Stimulated activated CD4-positive, alpha-beta T cell treated with anti-CD3 and anti-CD28 coated beads, Interleukin-1b, Interleukin-23, amount 100 ng/mL, for 4 hours (primary cell): ENCODE data around the gene CD37.
A peak's percentile ranks its signal among the peaks of the same experiment; 100 is the strongest.
"Not testable (repeated sequence)": the region's sequence is repeated elsewhere in the genome, so short reads cannot be mapped to it uniquely, and the experiment has no call there.

ENCODE experiments used
- DNase-seq, 2 donors: peaks; one replicate each; pipeline ENCODE4 v3.0.0-alpha.2; 2020; ENCODE audit warnings: low read depth in 2 of 2

Gene CD37

DNA sequence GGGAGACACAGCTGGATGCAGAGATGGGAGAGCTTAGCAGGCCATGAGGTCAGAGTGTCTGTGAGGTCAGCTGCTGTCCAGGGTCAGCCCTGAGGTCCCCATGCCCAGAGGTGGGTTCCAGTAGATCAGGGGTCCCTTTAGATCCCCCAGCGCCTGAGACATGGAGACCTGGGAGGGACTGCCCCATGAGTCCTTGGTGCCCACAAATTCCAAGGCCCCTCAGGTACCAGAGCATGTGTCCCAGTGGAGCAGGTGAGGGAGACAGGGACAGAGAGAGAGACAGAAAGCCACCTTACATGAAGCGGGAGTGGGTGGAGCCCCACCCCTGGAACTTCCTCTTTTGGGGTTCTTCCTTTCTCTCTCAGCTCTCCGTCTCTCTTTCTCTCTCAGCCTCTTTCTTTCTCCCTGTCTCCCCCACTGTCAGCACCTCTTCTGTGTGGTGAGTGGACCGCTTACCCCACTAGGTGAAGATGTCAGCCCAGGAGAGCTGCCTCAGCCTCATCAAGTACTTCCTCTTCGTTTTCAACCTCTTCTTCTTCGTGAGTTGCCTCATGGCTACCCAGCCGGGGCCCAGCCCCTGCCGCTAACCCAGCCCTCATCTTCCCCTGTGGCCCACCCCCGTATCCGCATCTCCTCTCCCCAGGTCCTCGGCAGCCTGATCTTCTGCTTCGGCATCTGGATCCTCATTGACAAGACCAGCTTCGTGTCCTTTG, at the start of gene CD37:
Gene CD37 (plus strand): TSS at position 336 of the 713 bp plus-strand sequence. CDS start 135 bp downstream, at position 471.
- DNase-seq: peak in 1 of 2 donors; percentile 30

DNA sequence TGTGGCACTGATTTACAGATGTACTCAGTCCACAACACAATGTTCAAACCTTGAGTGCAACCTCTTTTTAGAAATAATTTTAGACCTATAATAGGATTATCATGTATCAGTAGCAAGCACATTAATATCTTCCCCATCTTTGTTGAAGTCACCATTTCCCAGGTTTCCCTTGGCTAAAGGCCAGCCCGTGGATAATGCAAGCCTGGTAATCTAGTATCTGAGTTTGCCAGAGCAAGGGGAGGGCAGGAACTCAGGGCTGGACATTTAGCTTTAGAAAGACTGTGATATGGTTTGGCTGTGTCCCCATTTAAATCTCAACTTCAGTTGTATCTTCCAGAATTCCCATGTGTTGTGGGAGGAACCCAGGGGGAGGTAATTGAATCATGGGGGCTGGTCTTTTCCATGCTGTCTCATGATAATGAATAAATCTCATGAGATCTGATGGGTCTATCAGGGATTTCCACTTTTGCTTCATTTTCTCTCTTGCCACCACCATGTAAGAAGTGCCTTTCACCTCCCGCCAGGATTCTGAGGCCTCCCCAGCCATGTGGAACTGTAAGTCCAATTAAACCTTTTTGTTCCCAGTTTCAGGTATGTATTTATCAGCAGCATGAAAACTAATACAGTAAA, 48.0 kb upstream of the CD37 start:
- DNase-seq: no peak

- DNase-seq: not testable (repeated sequence)
These were observed 47.0 kb upstream of the CD37 start for GRCh38 chr19:49288205-49288604.

GRCh38 chr19:49289286-49289685, 45.9 kb upstream of the CD37 start:
- not testable (repeated sequence) for DNase-seq

DNA sequence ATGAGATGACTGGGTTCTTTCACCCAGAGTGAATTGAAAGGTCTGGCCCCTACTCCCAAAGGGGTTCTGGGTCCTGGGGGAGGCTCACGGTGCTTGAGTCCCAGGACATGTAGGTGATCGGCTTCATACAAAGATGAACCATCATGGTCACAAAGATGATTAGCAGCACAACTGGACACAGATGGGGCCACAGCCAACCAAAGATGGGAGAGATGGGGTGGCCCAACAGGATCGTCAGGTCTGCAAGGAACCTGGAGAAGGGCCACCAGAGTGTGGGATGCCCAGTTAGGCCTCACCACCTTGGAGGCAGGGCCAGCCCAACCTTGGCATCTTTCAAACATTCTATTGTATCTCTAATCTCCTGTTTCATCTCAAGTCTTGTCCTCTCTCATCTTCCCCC, 44.7 kb upstream of the CD37 start:
- no peak for DNase-seq

DNA sequence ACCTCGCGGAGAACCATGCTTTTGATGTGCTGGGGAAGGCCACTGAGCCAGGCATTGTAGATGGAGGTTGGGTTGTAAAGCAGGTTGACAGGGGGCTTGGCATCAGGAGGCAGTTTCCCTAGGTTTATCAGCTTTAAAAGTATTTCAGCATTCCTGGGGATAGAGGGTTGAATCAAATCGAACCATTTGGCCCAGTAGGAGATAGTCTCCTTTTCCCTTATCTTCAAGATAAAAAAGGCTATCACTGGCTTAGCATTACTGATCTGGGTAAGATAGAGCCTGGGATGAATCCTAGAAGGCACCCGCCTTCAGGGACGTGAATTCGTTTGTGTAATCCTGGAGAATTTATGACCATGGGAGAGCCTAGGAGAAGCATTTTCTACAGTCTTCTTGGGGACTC, 40.8 kb upstream of the CD37 start:
- no peak for DNase-seq

DNA sequence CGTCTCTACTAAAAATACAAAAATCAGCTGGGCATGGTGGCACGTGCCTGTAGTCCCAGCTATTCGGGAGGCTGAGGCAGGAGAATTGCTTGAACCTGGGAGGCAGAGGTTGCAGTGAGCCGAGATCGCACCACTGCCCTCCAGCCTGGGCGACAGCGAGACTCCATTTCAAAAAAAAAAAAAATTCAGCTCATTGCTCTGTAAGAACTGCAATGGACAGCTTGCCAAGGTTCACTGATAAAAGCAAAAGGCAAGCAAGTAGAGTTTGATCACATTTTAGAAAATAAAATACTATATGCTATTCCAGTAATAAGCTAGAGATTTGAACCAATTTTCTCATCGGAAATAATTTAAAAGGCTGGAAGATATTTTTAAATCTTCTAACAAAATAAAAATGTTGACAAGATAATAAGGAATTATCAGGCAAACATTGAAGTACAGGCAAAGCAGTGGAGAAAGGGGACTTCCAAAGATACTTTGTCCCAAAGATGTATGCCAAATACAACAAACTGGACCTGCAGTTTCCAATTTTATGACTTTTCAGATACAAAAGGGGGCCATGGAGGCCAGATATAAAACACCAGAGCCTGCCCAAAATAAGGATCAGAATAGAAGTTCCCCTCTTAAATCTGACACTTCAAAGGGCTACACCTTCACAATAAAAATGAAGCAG, 39.9 kb upstream of the CD37 start:
- no peak for DNase-seq

DNA sequence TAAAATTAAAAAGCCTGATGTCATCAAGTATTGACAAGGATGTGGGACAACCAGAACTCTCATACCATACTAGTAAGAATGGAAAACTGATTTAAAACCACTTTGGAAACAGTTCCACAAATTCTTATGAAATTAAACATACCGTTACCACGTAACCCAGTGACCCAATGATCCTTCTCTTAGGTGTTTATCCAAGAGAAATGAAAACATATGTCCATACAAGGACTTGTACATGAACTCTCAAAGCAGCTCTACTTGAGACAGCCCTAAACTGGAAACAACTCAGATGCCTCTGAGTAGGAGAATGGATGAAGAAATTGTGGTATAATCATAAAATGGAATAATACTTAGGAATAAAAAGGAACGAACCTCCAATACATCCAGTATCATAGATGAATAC, 37.8 kb upstream of the CD37 start:
- no peak for DNase-seq

- DNase-seq: not testable (repeated sequence)
These were observed 36.6 kb upstream of the CD37 start for GRCh38 chr19:49298653-49299052.

GRCh38 chr19:49301165-49301865, 33.9 kb upstream of the CD37 start:
- peak; percentile 72 to 81 for DNase-seq

GRCh38 chr19:49301866-49302252, 33.3 kb upstream of the CD37 start:
- no peak for DNase-seq

DNA sequence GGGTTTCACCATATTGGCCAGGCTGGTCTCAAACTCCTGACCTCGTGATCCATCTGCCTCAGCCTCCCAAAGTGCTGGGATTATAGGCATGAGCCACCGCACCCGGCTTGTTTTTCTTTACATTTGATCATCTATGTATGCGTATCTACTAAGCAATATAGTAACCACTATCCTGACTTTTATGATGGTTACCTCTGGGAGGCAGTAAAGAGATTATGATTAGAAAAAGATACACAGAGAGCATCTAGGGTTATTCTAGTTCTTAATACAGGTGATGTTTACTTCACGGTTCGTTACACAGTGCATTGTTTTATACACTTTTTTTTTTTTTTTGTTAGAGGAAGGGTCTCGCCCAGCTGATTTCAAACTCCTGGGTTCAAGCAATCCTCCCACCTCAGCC, 28.5 kb upstream of the CD37 start:
- DNase-seq: not testable (repeated sequence)

DNA sequence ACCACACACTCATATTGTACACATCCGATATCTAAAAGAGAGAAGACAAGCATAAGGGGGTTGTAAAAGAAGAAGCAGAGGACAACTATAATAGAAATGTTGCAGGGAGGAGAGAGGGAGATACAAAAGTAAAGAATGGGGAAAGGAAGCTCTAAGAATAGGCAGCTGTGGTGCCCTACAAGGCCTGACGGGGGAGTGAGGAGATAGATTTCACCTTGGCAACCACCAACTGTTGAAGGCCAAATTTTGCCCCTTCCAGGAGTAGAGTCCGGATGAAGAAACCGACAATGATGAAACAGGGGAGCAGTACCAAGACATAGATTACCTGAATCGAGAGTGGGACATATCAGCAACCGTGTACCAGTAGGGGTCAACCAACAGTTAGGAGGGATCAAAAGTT, 26.1 kb upstream of the CD37 start:
- no peak for DNase-seq

DNA sequence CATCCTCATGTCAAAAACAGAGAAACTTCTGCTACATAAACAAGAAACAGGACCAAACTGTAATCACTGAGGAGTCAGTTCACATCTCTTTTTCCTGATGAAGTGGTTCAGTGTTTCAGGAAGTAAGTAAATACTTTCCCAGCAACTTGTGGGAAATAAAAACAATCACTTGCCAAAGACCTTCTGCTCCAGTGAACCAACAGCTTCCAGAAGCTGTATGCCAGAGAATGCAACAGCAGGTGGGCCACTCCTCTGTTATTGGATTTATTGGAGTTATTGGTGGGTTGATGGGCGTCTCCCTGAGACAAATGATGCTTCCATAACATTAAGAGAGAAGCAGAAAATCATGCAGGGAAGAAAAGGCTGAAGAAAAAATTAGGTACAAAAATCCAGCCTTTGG, 20.1 kb upstream of the CD37 start:
- no peak for DNase-seq

- DNase-seq: no peak
These were observed 18.9 kb upstream of the CD37 start for GRCh38 chr19:49316284-49316683.

GRCh38 chr19:49318296-49318695, 16.9 kb upstream of the CD37 start:
- no peak for DNase-seq

DNA sequence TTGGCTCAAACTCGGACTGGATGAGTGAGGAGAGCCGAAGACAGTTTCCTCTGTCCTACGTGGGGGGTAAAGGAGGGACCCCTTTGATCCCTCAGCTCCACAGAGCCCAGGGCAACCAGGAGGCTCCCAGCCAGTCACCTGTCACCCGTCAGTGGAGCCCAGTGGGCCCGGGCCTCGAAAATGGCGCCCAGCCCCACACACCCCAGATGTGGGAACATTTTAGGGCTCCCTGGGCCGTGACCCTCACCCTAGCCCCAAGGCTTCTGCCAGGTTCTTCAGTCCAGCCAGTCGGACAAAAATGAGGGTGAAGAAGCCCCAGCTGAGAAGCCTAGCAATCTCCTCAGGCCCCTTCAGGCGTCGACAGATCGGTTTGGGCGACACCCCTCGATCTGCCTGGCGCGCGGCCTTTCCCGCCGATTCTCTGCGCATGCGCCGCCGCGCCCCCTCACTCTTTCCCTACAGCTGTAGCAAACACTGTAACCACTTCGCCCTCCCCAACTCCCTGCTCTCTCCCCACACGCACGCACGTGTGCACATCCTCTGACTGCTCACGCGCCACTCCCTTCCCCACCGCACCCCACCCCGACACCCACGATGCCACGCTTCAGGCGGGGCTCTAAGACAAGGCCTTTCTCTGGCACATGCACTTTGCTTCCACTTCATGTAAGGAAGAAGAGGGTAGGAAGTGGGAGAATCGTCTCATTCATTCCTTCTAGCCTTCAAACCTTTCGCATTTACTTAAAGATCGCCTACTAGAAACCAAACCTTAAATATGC, 10.2 kb upstream of the CD37 start, which contains the start of gene SLC6A16:
Gene SLC6A16 (minus strand): TSS at position 391 of the 776 bp plus-strand sequence. CDS start 13,844 bp downstream, outside the sequence.
- DNase-seq: no peak

- not testable (repeated sequence) for DNase-seq
These were observed 9.4 kb upstream of the CD37 start for GRCh38 chr19:49325756-49326155.

GRCh38 chr19:49326165-49326704, 9.0 kb upstream of the CD37 start:
- DNase-seq: no peak

- DNase-seq: peak in 1 of 2 donors; percentile 25
These were observed 7.2 kb upstream of the CD37 start for GRCh38 chr19:49327878-49328544.

GRCh38 chr19:49328741-49329140, 6.5 kb upstream of the CD37 start:
- no peak for DNase-seq
